HG02973 (cell line): ENCODE measurements around the gene TSPAN10.

ENCODE experiments used
- ATAC-seq: cut with Tn5 transposase; IDR thresholded peaks from one replicate; pipeline ENCODE4 v1.9.1; 2021; ENCODE audit warnings: moderate library complexity; ENCODE audit not compliant: unreplicated experiment

The TSPAN10 gene

GRCh38 chr17:81631482-81631881 lies 5.5 kb upstream of the TSPAN10 start:
- ATAC-seq = no peak

GRCh38 chr17:81635431-81635830 lies 1.6 kb upstream of the TSPAN10 start:
- ATAC-seq = no peak

DNA sequence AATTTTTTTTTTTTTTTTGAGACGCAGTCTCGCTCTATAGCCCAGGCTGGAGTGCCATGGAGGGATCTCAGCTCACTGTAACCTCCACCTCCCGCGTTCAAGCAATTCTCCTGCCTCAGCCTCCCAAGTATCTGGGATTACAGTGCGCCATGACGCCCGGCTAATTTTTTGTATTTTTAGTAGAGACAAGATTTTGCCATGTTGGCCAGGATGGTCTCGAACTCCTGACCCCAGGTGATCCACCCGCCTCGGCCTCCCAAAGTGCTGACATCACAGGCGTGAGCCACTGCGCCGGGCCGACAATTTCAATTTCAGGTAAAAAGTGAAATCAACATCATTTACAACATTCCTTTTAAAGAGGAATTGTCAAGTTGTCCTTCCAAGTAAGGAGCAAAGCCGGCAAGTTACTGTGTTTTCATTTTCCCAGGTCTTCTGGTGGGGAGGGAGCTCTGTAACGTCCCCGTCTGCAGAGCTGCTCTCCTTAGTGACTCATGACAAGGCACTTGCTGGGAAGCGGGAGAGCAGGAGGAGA lies 957 bp upstream of the TSPAN10 start:
- peak; percentile 6 for ATAC-seq

GRCh38 chr17:81638683-81639082 lies 1.7 kb downstream of the TSPAN10 start:
- ATAC-seq = no peak

DNA sequence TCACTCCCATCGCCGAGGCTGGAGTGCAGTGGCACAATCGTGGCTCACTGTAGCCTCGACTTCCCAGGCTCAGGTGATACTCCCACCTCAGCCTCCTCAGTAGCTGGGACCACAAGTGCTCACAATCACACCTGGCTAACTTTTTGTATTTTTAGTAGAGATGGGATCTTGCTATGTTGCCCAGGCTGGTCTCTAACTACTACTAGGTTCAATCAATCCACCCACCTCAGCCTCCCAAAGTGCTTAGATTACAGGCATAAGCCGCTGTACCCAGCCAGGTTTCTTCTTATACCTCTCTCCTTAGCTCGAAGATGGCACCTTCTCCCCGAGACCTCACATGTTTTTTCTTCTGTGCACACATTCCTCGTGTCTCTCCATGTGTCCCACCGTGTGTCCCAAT lies 3.0 kb downstream of the TSPAN10 start:
- ATAC-seq = no peak

DNA sequence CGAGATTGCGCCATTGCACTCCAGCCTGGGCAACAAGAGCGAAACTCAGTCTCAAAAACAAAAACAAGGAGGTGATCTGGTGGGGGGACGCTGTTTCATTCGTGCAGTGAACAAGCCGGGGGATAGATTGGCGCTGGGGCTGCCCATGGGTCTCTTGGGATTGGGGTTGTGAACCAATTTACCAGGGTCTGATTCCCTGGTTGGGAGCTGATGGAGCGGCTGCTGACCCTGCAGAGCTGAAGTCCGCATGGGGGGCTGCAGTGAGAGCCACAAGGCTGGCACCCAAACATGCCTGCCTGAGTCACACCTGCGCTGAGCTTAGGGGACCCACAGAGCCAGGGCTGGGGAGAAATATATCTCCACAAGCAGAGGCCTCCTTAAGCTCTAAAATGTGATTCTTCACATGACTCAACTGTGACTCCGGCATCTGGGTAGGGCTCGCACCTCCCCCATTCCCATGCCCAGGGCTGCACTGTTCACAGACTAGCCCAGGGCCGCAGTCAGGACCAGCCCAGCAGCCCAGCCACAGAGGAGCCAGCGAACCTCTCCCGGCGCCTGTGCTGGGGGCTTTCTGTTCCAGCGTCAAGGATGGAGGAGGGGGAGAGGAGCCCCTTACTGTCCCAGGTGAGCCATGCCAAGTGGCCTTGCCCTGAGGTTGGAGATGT lies 5.0 kb downstream of the TSPAN10 start:
- ATAC-seq = no peak

DNA sequence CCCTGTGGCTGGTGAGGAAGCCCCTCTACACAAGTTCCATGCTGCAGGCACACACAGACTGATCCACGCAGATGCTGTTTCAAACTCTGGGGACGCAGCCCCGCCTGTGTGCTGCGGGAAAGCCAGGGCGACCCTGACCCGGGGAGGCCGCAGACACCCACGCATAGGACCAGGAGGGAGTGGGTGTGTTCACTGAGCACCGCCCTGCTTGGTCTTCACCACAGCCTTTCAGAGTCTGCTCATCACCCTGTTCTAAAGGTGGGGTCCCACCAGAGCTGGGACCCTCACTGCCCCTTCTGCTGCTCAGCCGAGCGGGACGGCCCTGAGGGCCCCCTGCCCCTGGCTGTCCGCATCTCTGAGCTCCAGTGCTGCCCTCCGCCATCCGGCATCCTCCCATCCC lies 7.5 kb downstream of the TSPAN10 start:
- ATAC-seq = no peak

DNA sequence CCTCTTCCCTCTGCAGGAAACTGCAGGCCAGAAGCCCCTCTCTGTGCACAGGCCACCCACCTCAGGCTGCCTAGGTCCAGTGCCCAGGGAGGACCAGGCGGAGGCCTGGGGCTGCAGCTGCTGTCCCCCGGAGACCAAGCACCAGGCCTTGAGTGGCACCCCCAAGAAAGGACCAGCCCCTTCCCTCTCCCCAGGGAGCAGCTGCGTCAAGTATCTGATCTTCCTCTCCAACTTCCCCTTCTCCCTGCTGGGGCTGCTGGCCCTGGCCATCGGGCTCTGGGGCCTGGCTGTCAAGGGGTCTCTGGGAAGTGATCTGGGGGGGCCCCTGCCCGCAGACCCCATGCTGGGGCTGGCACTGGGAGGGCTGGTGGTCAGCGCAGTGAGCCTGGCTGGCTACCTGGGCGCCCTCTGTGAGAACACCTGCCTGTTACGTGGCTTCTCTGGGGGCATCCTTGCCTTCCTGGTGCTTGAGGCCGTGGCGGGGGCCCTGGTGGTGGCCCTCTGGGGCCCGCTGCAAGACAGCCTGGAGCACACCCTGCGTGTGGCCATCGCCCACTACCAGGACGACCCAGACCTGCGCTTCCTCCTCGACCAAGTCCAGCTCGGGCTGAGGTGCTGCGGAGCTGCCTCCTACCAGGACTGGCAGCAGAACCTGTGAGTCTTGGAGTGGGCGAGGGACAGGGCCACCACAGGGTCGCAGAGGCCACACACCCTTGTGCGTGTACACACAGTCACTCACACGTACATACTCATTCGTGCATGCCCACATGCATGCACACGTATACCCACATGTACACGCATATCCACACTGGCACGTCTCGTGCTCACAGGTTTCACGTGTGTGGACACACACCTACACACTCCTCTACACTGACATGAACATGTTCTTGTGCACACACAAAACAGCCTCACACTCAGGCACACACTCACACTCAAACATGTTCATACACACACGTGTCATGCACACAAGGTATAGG lies 8.3 kb downstream of the TSPAN10 start:
- no peak for ATAC-seq

- no peak for ATAC-seq
Measured at GRCh38 chr17:81646869-81647600, 10.0 kb downstream of the TSPAN10 start.

DNA sequence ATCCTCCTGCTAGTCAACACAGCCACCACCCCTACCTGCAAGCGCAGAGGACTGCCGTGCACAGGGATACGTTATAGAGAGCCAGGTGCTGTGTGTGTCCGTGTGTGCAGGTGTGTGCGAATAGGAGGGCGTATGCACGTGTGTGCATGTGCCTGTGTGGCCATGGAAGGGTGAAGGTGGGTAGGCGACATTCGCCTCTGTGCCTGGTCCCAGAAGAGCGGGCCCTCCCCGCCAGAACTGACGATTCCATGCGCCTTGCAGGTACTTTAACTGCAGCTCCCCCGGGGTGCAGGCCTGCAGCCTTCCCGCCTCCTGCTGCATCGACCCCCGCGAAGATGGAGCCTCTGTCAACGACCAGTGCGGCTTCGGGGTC lies 10.6 kb downstream of the TSPAN10 start:
- ATAC-seq = no peak

DNA sequence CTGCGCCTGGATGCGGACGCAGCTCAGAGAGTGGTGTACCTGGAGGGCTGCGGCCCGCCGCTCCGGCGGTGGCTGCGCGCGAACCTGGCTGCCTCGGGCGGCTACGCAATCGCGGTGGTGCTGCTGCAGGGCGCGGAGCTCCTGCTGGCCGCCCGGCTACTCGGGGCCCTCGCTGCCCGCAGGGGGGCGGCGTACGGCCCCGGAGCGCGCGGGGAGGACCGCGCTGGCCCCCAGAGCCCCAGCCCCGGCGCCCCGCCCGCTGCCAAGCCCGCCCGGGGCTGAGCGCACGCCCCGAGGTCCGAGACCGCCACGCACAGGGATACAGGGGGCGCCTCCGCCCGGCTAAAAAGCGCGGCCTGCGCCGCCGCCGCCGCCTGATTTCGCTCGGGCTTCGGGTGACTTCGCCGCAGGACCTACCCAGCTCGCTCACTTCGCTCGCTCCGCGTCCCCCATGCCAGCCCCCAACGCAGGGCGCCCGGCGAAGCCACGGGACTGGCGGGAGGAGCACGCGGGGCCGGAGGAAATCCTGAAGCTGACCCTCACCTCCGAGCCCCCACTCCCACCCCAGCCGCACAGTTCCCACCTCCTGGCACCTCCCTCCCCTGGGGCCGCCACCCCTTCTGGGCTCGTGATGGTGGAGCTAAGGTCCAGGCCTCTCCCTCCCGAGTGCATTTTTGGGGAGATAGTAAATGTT lies 11.2 kb downstream of the TSPAN10 start:
- no peak for ATAC-seq

- no peak for ATAC-seq
Measured at GRCh38 chr17:81648707-81649085, 11.7 kb downstream of the TSPAN10 start.

DNA sequence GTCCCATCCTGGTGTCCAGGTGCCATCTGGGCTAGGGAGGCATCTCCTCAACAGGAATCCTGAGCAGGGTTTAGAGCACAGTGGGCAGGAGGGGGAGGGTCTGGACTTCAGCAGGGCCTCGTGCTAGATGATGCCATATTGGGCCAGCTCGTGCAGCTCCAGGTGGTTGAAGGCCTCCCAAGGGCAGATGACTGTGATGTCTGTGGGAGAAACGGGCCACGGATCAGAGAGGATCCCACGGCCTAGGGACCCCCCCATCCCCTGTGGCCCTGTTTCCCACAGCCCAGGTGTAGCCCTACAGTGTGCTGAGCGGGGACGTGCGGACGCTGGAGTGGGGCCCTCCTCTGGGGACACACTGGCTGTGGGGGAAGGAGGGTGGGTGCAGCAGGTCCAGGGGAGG lies 14.0 kb downstream of the TSPAN10 start:
- no peak for ATAC-seq

- no peak for ATAC-seq
Measured at GRCh38 chr17:81651692-81652091, 14.7 kb downstream of the TSPAN10 start.

DNA sequence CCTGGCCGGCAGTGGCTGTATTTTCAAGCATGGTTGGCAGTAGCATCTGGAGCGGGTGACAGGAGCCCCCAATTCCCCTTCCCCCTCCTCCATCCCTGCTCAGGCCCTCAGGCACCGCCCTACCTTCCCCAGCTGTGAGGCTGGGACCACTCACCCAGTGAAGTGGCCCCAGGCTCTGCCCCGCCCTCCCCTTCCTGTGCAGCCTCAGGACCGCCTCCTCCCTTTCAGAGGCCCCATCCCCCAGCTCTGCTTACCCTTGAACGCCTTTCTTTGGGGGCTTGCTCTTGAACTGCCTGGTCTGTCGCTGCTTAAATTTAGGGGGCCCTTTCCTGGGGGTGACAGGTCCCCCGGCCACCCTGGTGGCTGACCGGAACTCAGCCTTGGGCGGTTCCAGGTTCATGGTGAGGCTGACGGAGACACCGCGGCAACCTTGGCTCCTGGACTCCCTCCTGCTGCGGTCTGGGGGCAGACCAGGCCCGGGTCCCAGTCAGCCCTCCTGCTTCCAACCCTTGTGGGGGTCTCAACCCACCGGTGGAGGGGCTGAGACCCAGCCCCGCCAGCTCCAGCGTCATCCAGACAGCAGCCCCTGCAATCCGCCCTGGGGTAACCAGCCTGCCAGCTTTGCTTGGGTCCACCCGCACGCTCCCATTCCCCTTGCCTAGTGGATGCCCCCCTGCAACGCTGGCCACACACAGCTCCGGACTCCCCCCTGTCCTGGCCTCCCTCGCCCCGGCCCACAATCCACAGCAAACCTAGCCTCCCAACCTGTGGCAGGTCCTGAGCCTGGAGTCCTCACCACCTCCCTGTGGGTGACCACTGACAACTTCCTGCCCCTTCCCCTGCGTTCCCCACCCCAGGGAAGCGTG lies 16.1 kb downstream of the TSPAN10 start:
- no peak for ATAC-seq

DNA sequence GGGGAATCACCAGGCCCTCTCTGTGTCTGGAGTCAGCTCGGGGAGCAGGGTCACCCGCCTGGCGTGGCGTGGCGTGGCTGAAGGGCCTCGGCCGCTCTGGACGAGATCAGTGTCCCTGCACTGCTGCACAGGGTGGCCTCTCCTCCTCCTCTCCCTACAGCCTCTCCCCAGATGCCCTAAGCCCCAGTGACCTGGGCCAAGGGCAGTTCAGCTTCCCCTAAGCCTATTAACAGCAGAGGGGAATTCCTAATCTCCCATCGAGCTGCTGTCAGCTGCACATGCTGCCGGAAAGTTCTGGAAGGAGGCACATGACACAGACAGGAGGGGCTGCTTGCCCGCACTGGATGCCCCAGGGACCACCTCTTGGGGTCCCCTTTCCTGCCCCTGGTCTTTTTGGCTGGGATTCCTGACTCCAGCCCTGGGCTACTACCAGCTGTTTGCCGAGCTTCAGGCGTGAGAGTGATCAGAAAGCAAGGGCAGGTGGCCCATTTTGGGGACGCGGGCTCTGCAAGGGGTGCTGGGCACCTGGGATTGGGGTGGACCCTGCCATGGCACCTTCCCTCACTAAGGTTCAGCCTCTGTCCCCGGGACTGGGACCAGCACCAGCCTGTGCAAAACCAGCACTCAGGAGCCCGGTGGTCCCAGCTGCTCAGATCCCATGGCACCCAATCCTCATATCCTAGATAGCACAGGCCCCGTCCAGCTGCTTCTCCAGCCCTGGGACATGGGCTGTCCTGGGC lies 18.6 kb downstream of the TSPAN10 start:
- ATAC-seq = no peak

DNA sequence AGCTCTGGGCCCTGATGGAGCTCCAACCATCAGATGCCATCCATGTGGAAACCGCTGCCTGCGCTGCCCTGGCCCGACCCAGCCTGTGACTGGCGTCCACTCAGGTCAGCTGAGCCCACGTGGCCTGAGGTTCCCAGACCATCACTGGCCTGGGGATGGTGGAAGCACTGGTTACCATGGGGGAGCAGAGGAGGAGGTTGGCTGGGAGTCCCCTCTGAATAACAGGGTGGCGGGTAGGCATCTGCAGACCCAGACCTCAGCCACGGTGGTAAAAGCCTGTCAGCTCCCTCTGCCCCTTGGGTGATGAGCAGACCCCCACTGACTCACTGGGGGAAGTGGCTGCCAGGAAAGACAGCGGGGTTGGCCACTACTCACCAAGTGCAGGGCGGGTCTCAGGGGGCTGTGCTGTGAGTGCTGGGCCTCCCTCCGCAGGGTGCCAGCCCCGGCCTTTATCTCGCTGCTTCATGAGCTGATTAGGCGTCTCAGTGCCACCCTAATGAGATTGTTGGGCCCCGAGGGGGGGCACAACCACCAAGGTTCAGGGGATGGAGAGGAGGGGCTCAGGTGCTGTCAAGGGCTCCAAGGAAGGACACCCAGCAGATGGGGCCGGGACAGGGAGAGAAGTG lies 19.2 kb downstream of the TSPAN10 start, which contains the start of gene PDE6G:
TSS of gene PDE6G (minus strand) at position 425 of the 626 bp plus-strand sequence. CDS start 3,237 bp downstream, outside the sequence.
- no peak for ATAC-seq

DNA sequence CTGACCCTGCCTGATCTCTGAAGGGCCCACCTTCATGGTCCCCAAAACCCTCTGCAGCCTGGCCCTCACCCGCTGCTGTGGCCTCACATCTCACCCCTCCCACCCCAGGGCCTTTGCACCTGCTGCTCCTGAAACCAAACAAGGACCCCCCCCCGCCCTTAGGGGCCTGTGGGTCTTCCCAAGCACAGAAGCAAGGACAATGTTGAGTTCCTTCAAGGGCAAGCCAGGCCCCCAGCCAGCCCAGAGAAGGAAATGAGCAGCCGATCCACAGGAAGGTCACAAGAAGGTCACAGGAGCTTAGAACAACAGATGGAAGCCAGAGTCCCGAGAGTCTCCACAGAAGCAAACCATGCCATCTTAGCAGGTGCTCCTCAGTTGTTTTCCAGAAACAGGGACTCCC lies 19.8 kb downstream of the TSPAN10 start:
- ATAC-seq = no peak

- no peak for ATAC-seq
Measured at GRCh38 chr17:81659038-81659437, 22.0 kb downstream of the TSPAN10 start.
